HUDEP-2 (cell line): ENCODE measurements around the gene HOXC9.

Experiments used
- DNase-seq, 76 experiments: peaks; one replicate each; lab custom pipeline; 2025; ENCODE audit not compliant: unreplicated experiment in 76 of 76; lab: John Stamatoyannopoulos, UW

Gene HOXC9

DNA sequence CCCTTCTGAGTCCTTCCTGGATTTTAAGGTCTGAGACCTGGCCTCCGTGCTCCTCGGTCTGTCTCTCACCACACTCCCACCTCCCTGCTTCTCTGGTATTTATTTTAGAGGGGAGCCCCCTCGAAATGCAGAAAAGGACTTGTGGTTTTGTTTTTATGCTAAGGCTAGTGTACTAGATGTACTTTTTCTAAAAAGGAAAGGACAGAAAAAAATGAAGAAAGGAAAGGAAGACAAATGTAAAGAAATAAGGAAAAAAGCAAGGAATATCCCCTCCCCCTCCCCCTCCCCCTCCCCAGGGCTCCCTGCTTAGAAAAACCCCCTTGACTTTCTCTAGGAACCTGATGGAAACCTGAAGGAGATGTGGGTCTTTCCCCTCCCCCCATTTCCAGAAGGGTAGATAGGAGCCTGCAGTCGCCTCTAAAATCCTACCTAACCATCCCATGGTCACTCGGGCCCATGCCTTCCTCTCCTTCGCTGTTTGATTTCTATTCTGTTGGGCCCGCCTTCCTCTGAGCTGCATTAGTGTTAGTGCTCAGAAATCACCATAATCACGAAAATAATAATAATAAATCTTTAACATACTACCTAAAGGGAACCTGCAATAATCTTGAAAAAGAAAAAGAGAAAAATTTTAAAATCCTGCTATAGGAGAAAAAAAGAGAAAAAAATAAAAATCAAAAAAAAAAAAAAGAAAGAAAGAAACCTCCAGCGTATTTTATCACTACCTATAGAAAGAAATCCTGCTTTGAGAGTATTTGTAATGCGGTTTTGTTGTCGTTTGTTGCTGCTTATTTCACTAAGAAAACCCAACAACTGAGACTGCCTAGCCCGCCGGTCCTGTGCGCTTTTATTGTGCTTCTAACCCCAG is 11.9 kb downstream of the HOXC9 start:
- DNase-seq: no peak

DNA sequence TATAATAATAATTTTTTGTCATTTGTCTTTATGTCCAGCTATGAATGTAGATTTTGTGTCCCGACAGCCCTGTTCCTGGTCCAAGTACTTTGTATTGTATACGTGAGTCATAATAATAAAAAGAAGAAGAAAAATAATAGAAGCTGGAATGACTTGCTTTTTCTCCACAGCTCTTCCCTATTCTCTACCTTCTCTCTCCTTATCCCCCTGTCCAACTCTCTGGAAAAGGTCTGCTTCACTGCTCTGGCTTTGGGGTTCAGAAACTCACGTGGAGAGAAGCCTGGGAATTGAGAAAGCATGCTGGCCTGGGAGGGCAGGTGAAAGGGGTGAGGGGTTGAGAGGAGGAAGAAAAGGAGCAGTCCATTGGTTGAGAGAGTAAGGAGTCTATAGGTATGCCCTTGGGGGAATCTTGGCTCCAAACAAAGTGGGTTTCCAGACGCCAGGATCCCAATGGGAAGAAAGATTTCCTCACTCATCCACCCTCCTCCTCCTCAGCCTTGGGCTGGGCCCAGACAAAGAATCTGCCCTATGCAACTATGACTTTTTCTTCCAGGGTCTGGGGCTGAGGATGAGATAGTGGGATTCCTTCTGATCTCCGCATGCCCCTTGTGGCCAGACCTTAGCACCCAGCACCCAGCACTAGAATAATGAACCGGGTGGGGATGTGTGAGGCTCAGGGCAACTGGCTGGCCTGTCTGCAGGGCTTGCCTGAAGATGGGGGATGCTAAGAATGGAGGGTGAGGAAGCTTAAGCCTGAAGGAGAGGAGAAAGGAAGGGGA is 12.9 kb downstream of the HOXC9 start:
- no peak for DNase-seq

DNA sequence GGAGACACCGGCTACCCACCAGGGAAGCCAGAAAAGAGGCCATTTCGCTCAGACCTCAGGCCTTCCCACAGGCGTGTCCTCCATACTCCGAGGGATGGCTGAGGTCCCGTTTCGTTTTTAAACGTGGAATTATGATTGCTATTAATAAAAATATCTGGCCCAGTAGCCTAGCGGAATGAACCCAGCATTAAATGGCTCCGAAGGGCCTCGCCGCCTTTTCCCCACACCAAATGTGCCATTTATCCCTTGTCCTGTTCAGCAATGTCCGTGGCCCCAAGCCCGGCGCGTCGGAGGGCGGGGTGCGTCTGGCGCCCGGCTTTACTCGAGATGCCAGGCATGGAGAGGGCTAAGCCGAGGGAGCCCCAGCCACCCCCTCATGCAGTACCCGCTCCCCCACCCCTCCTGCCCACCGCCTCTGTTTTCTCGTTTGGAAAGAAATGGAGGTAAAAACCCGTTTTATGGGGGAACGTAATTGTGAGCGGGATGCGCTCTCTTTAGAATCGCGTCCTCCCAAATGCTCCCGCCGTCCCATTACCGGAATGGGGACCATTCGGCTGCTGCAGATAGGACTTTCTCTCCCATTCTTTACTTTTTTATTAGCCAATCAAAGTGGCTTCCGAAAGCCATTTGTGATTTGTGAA is 14.5 kb downstream of the HOXC9 start:
- no peak for DNase-seq

DNA sequence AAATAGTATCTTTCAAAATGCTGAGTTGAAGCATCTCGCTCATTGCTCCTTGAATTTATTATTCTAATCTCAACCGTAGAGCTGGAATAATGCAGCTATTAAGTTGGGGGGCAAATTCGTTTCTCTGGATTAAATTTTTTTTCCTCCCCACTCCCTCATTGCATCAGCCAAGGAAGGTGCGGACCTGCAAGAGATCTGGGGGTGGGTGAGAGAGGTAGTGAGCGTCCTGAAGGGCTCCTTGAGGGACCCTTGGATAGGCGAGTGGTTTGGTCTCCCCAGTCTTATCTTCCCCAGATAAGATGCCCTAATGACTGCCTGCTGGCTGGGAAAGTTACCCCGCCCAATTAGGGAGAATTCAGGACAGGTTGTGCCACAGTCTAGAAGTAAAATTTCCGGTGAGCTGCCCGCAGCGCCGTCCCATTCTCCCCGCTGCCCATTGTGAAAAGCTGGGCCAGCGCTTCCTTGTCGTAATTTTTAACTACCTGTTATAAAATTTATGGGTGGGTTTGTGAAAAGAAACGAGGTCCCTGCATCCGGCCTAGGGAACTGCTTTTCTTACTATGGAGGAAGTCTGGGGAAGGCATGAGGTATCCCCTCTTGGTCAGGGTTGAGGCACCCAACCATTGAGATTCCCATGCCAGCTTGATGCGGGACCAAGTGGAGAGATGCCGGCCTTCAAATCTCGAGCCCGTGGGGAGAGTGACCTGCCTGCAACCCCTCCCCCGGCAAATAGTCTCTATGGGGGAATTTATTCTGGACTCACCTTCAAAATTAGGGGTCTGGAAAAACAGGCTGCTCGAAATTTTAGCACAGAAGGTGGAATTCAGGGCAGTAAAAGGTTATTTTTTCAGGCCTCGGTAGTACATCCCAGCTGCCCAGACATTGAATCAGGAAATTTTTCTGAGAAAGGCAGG is 15.3 kb downstream of the HOXC9 start:
- DNase-seq: no peak

DNA sequence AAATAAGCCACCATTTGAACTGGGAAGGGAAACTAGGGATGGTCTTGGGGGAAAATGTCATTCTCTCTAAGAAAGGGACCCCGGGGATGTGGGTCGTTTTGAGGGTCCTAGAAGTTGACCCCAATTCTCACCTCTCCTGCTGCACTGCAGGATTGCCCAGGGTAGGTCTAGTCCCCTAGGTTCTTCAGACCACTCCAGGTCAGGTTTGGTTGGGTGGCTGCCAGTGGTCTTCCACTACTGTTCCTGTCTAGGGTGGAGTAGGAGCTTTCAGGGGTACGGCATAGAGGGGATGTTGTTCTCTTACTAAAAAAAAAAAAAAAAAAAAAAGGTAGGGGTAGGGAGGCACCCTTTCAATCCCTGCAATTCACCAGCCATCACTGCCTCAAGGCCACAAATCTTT is 16.1 kb downstream of the HOXC9 start:
- DNase-seq: no peak

DNA sequence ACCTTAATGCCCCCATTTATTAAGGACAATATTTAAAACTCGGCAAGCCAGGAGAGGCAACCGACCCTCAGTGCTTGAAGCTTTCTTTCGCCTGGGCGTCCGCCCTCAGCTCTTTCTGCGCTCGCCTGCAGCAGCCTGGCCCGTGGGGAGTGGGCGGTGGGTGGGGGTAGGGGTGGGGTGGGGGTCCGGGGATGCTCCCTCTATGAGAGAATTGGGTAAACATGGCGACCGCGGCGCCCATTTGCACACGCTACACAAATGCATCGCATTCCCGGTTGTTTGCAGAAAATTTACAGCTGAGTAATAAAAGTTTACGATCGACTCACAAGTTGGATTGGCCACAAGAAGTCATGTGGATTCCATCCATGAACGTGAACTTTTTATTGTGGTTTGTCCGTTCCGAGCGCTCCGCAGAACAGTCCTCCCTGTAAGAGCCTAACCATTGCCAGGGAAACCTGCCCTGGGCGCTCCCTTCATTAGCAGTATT is 16.6 kb downstream of the HOXC9 start:
- DNase-seq: no peak

DNA sequence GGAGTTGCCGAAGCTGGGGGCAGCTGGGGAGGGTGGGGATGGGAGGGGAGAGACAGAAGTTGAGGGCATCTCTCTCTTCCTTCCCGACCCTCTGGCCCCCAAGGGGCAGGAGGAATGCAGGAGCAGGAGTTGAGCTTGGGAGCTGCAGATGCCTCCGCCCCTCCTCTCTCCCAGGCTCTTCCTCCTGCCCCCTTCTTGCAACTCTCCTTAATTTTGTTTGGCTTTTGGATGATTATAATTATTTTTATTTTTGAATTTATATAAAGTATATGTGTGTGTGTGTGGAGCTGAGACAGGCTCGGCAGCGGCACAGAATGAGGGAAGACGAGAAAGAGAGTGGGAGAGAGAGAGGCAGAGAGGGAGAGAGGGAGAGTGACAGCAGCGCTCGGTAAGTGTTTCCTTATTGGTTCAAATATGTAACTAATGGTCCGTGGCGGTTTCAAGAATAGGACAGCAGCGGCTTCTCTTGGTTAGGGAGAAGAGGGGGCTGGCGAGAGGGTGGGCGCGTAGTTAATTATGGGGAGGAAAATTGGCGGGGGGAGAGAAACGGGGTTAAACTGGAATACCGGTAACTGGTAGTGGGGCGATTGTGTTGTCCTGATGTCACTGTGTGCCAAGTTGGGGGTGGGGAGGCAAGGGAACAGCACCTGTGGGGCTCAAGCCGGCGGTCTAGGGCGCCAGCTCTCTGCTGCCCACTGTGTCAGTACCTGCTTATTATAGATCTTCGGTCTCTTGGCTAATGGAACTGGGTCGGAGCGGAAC is 17.2 kb downstream of the HOXC9 start:
- DNase-seq: no peak

DNA sequence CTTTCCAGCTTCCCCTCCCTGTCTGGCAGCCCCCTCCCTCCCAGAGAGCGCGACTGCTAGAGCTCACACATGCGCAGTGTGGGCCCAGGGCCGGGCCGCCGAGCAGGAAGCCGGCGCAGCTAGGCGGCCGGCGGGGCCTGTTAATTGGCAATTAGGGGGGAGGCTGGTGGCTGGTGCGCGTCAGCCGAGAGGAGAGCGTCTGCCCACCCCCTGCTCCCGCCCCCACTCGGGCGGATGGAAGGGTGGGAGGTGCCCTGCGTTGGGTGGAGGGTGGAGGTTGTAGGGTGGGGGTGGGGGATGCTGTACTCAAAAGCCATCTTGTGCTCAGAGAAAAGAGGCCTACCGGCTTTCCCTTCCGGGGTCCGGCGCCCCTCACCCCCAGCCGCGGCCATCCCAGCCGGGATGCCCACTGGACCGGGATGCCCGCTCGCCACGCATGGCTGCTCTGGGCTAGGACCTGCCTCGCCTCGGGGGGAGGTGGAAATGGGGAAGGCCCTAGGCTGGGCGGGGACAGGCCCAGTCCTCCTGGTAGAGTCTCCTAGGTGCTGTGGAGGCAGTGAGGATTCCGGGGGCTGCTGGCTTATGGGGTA is 18.0 kb downstream of the HOXC9 start:
- DNase-seq: peak in 25 of 76 experiments; percentile 6 to 50 (median 22)

DNA sequence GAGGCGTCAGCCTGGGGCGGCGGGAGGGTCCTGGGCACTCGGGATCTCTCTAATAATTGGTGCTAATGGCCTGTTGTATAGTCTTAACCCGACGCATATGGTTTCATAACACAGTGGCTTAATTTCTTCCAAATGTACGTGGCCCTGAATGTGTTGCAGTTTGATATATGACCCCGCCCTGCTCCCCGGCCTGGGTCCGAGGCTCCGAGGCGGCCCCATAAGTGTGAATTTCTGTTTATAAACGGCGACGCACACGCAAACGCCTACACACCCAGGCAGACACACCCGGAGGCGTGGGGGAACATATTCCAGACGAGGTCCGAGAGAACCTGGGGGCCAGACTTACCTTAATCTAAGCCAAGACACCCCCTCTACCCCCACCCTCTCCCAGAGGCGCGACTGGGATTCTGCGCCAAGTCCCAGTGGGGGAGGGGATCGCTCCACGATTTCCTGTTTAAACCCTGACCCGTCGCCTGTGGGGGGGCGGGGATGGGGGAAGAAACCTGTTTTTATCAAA is 18.6 kb downstream of the HOXC9 start:
- DNase-seq: no peak

DNA sequence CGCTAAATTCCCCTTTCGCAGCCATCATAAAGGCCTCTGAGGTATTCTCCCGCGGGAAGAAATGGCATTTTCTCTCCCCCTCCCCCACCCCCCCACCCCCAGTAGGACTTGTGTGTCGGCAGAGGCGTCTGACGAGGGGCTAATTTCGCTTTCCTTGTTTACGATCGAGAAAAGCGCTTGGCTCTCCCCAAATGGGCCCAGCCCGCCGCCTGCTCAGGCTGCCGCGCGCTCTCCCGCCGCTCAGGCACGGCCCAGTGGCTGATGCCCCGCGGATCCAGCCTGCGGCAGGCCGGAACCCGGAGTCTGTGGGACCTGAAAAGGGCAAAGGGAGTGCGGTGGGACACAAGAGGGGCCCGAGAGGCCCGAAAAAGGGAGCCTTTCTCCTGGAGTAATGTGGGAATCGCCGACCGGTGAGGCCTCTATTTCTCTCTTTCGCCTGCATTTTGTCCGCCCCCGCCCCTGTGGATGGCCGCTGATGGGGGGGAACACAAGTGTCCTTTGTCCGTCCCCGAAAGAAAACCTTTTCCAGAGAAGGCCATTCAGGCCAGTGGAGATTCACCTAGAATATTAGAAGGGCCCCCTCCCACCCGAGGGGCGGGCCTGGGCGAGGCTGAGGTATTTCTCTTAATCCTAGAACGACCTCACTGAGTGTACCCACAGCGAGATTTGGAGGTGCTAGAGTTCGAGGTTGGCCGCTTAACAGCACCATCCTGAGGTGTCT is 19.3 kb downstream of the HOXC9 start:
- DNase-seq: no peak

DNA sequence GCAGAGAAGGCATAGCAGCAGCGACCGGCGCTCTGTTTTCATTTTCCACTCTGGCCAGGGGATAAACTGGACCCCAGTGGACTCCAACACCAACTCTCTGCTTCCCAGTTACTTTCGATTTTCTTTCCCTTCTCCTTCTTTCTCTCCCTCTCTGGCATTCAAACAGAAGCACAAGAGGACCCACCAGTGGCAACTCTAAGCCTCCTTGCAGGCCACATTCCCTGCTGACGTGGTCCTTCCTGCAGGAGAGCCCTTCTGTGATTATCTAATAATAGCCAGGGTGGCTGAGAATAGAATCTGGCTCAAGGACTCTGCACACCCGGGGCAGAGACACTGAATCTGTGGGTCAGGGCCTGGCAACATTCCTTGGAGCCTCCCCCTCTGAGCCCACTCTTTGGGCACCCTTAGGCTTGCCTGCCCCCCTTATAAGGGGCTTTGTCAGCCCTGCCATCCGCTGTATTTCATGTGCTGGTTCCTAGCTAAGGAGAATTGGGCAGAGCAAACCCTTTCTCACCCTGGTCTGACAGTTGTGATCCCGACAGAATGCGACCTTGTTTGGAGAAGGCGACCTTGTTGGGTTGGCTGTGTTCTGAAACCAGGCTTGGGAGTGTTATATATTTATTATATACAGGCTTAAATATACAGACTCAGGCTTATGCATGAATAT is 20.1 kb downstream of the HOXC9 start:
- DNase-seq: no peak

DNA sequence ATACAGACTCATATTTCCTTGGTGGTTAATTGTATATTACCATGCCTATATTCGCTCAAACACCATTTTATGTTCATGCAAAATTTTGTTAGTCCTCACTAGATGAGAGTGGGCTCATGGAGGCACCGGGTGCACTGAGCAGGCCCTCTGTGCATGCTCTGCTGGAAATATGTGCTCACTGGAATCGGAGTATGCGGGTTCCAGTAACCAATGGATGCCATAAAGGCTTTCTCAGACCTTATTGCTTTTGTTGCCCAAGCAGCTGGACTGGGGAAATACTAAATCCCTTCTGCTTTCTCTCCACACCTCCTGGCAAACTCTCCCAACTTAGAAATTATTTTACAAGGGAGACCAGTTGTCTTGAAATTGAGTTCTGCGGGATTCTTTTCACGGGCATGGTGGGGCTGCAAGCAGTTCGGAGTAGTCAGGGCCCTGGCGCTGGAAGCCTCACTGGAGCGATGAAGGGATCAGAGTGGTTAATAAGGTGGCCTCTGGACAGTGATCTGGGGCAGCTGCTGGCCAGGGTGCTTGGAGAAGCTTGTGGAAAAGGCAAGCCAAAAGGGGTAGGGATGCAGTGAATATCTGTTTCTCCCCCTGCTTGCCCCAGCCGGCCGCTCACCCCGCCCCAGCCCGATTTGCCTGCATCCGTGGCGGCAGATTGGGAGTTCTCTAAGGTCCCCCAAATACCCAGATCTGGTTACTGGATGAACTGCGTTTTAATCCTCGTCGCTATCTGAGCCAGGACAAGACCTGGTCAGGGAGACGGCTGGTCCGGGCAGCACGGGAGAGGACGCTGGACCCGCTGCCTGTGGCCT is 20.8 kb downstream of the HOXC9 start:
- DNase-seq: no peak

DNA sequence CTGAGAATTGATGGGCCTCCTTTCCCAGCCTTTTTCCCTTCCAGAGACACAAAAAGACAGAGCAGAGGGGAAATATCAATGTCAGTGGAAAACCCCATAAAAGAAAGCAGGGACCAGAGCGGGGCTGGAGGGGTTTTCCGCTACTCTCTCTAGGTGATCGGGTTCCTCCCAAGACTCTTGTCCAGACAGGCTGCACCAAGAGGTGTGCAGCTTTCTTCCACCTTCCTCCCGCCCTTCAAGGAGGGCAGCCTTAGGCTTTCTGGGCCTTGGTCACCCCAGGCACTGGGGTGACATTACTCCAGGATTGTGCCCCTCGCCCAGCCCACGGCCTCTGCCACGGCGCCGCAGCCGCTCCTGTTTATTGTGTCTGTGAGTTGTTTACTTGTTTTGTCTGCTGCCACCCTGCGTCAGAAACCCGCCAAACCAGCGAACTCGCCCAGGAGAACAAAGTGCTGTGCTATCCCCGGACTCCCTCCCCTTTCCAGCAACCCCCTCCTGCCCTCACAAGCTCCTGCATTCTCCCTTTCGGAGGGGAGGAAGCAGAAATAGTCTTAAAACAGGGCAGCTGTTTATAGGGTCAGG is 21.6 kb downstream of the HOXC9 start:
- DNase-seq: peak in 1 of 76 experiments; percentile 7

DNA sequence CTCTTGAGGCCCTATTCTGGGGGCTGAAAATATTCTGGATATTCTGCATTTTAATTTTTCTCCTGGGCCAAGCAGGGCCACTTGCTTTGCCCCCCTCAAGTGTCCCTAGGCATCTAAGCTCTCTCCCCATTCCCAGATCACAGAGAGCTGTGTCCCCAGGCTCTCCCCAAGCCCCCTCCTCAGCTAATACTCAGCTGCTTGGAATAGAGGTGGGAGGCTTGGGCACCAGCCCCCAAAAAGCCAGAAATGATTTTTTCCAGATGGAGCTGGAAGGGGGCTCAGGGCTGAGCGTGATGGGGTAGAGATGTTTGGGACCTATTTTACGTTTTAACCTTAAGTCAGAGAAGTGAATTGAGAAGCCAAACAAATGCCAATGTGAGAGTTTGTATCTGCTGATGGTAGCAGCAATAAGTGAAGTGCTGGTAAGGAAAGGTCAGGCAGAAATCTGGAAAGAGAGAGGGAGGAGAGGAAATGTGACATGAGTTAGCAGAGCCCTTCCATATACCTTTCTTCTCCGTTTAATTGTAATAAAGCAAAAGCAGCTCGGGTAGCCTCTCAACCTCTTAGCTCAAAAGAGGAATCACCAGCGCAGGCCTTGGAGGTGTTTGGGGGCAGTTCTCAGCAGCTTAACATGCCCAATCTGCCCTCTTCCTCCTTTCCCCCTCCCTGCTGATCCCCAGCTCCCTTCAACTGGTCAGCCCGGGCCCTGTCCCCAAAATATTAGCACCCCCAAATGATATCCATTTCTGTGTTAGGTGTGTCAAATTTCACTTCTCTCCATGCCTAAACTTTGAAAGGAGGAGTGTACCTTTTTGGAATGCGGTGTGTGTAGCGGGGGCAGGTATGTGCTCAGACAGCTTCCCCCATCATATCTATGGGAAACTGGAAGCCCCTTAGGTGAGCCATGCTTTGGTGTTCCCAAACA is 23.3 kb downstream of the HOXC9 start:
- no peak for DNase-seq

DNA sequence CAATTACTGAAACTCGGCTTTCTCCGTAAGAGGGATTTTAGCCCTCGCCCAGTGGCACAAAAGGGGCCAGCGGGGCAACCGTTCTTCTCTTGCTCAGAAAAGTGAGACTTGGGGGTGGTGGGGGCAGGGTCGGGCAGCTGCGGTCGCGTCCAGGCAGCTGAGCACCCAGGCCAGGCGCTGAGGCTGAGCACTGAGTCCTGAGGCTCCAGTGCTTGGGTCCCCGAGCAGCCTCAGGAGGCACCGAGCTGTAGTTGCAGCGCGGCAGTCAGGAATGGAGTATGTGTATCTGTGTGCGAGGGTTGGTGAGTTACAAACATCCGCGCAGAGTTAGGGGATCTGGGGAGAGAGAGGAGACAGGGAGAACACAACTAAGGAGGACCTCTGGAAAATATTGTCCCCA is 24.2 kb downstream of the HOXC9 start:
- DNase-seq: no peak
